ENCODE data around the gene MLLT1. TPM values are rescaled to one million over a fixed set of nuclear protein-coding genes. Genes with fewer than 3 reads are reported as not detected.

Gene MLLT1
- total RNA-seq, 2 experiments from 2014 or later: 17.5 to 56.0 TPM

GRCh38 chr19:6214881-6215541, 64.8 kb downstream of the MLLT1 start:
- intact Hi-C loops (cut with micrococcal nuclease; ENCODE audit: unreplicated experiment): loop anchor here (5.0 kb wide), 1 partner anchor 87 kb away; no protein-coding TSS in a partner anchor
- H3K9me2 ChIP-seq (ENCODE audit: insufficient read depth, low read length): no peaks in the 10 kb centered on the region
- POLR2A ChIA-PET: no interaction called here
- H3K9me3 ChIP-seq (ENCODE audit: low read length): no peaks in the 10 kb centered on the region
- no peak overlapping the region for H2AFZ ChIP-seq (ENCODE audit: low read length)
- no peaks in the 10 kb centered on the region for H3K4me1 ChIP-seq (ENCODE audit: insufficient read depth, low read length, poor library complexity, severe bottlenecking)
- H3K79me2 ChIP-seq (ENCODE audit: insufficient read depth, low read depth, low read length): no peaks in the 10 kb centered on the region
- H4K20me1 ChIP-seq (ENCODE audit: insufficient read depth, low read length): no peaks in the 10 kb centered on the region
- no peak overlapping the region for H3K27ac ChIP-seq (ENCODE audit: low read depth, low read length, poor library complexity, severe bottlenecking)
- BruUV-seq (replicated peaks): no TSS peak
- CTCF ChIA-PET (ENCODE audit: unreplicated experiment): no interaction called here
- no peak overlapping the region for H3K4me3 ChIP-seq (ENCODE audit: low read depth, low read length, poor library complexity, severe bottlenecking)
- H3K4me2 ChIP-seq (ENCODE audit: low read length): no peak overlapping the region
- no peak for DNase-seq (ENCODE audit: low spot score)
- 0 out of 2 replicates have a peak, but pooled peaks cover 10% of the 10 kb centered on the region for H3K36me3 ChIP-seq (ENCODE audit: insufficient read depth, low read length)
- no peak for TF ChIP-seq EZH2phosphoT487 (IDR thresholded peaks at IDR 0.05; ENCODE audit: borderline replicate concordance, low read depth, low read length)

DNA sequence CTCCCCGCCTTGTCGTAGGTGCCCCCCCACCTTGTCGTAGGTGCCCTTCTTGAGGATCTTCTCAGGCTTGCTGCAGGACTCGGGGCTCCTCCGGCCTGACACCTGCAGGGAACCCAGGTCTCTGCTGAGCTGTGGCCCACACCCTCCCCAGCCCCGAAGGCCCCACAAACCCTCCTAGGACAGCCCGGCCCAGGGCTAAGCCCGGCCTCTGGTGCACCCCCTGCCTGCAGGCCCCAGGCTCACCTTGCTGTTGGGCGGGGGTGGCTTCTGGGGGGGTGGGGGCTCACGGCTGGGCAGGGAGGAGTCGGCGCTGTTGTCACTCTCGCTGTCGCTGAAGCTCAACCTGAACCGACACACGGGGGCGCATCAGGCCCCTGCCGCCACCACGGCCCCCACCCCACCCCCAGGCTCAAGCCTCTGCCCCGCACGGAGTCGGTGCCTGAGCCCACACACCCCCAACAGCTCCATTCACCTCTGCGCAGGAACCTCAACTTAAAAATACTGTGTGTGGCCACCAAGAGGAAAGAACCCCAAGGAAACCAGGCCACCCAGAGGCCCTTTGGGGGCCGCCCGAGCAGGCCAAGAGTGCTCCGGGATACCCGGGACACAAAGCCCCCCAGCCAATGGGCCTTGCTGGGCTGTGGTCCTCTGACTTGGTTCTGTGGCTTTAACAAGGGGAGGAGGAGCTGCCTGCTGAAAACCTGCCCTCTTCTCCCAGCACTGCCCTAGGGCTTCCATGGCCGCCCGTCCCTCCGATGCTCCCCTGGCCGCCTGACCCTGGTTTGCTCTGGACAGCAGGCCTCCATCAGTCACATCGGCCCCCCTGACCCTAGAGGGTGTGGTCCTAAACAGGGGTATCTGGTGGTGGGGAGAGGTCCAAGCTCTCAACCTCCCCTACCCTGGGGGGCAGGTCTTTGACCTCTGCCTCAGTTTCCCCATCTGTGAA, 65.8 kb downstream of the MLLT1 start:
- Histone ChIP-seq H4K20me1 (ENCODE audit: insufficient read depth, low read length) (no peaks in the 10 kb centered on the region), H3K4me3 (ENCODE audit: low read depth, low read length, poor library complexity, severe bottlenecking) (no peak overlapping the region), H3K9me3 (ENCODE audit: low read length) (no peaks in the 10 kb centered on the region), H3K4me1 (ENCODE audit: insufficient read depth, low read length, poor library complexity, severe bottlenecking) (no peaks in the 10 kb centered on the region), H3K4me2 (ENCODE audit: low read length) (no peak overlapping the region), H2AFZ (ENCODE audit: low read length) (no peak overlapping the region), H3K27ac (ENCODE audit: low read depth, low read length, poor library complexity, severe bottlenecking) (no peak overlapping the region), H3K36me3 (ENCODE audit: insufficient read depth, low read length) (0 out of 2 replicates have a peak, but pooled peaks cover 10% of the 10 kb centered on the region), H3K79me2 (ENCODE audit: insufficient read depth, low read depth, low read length) (no peaks in the 10 kb centered on the region), H3K9me2 (ENCODE audit: insufficient read depth, low read length) (no peaks in the 10 kb centered on the region)
- POLR2A ChIA-PET: no interaction called here
- intact Hi-C loops (cut with micrococcal nuclease; ENCODE audit: unreplicated experiment): no loop called here
- no TSS peak for BruUV-seq (replicated peaks)
- CTCF ChIA-PET (ENCODE audit: unreplicated experiment): no interaction called here
- TF ChIP-seq CTCF (conservative IDR thresholded peaks at IDR 0.05; ENCODE audit: low read length): no peak
- no peak for TF ChIP-seq EZH2phosphoT487 (IDR thresholded peaks at IDR 0.05; ENCODE audit: borderline replicate concordance, low read depth, low read length)
- DNase-seq (ENCODE audit: low spot score): no peak

DNA sequence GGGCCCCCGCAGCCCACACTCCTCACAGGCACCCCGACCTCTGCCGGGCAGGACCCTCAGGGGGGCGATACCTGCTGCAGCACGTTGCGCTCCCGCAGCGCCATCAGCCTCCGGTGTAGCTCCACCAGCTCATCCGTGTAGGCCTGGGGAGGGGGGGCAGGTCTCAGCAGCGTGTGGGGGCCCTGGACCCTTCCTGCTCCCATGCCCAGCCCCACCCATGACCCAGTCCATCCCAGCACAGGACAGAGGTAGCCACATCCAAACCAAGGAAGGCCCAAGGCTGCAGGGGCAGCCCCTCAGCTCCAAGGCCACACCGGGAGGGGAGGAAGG, 66.5 kb downstream of the MLLT1 start:
- TF ChIP-seq EZH2phosphoT487 (IDR thresholded peaks at IDR 0.05; ENCODE audit: borderline replicate concordance, low read depth, low read length) (no peak), CTCF (conservative IDR thresholded peaks at IDR 0.05; ENCODE audit: low read length) (no peak)
- no peak overlapping the region for H3K4me3 ChIP-seq (ENCODE audit: low read depth, low read length, poor library complexity, severe bottlenecking)
- H3K9me2 ChIP-seq (ENCODE audit: insufficient read depth, low read length): no peaks in the 10 kb centered on the region
- H3K79me2 ChIP-seq (ENCODE audit: insufficient read depth, low read depth, low read length): no peaks in the 10 kb centered on the region
- H2AFZ ChIP-seq (ENCODE audit: low read length): no peak overlapping the region
- H3K27ac ChIP-seq (ENCODE audit: low read depth, low read length, poor library complexity, severe bottlenecking): no peak overlapping the region
- intact Hi-C loops (cut with micrococcal nuclease; ENCODE audit: unreplicated experiment): no loop called here
- H3K9me3 ChIP-seq (ENCODE audit: low read length): no peaks in the 10 kb centered on the region
- H3K4me1 ChIP-seq (ENCODE audit: insufficient read depth, low read length, poor library complexity, severe bottlenecking): no peaks in the 10 kb centered on the region
- CTCF ChIA-PET (ENCODE audit: unreplicated experiment): no interaction called here
- POLR2A ChIA-PET: no interaction called here
- 0 out of 2 replicates have a peak, but pooled peaks cover 10% of the 10 kb centered on the region for H3K36me3 ChIP-seq (ENCODE audit: insufficient read depth, low read length)
- BruUV-seq (replicated peaks): no TSS peak
- H4K20me1 ChIP-seq (ENCODE audit: insufficient read depth, low read length): no peaks in the 10 kb centered on the region
- no peak for DNase-seq (ENCODE audit: low spot score)
- no peak overlapping the region for H3K4me2 ChIP-seq (ENCODE audit: low read length)

All from OCI-LY7 (cell line).